Cardiac ventricle fibroblast (primary cell): ENCODE measurements around the gene RBM19. TPM values are rescaled to one million over a fixed set of nuclear protein-coding genes. Genes with fewer than 3 reads are reported as not detected.

Experiments used
- total RNA-seq: library from RNA; depleted of rRNA; stranded (reverse); fragments of >200 nt; gene quantifications from 2 replicates; pipeline ENCODE4 v1.2.3, GENCODE V29; 2015

The RBM19 gene, protein sequence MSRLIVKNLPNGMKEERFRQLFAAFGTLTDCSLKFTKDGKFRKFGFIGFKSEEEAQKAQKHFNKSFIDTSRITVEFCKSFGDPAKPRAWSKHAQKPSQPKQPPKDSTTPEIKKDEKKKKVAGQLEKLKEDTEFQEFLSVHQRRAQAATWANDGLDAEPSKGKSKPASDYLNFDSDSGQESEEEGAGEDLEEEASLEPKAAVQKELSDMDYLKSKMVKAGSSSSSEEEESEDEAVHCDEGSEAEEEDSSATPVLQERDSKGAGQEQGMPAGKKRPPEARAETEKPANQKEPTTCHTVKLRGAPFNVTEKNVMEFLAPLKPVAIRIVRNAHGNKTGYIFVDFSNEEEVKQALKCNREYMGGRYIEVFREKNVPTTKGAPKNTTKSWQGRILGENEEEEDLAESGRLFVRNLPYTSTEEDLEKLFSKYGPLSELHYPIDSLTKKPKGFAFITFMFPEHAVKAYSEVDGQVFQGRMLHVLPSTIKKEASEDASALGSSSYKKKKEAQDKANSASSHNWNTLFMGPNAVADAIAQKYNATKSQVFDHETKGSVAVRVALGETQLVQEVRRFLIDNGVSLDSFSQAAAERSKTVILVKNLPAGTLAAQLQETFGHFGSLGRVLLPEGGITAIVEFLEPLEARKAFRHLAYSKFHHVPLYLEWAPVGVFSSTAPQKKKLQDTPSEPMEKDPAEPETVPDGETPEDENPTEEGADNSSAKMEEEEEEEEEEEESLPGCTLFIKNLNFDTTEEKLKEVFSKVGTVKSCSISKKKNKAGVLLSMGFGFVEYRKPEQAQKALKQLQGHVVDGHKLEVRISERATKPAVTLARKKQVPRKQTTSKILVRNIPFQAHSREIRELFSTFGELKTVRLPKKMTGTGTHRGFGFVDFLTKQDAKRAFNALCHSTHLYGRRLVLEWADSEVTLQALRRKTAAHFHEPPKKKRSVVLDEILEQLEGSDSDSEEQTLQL
- 10.3 and 14.0 TPM in 2 replicates for total RNA-seq

DNA sequence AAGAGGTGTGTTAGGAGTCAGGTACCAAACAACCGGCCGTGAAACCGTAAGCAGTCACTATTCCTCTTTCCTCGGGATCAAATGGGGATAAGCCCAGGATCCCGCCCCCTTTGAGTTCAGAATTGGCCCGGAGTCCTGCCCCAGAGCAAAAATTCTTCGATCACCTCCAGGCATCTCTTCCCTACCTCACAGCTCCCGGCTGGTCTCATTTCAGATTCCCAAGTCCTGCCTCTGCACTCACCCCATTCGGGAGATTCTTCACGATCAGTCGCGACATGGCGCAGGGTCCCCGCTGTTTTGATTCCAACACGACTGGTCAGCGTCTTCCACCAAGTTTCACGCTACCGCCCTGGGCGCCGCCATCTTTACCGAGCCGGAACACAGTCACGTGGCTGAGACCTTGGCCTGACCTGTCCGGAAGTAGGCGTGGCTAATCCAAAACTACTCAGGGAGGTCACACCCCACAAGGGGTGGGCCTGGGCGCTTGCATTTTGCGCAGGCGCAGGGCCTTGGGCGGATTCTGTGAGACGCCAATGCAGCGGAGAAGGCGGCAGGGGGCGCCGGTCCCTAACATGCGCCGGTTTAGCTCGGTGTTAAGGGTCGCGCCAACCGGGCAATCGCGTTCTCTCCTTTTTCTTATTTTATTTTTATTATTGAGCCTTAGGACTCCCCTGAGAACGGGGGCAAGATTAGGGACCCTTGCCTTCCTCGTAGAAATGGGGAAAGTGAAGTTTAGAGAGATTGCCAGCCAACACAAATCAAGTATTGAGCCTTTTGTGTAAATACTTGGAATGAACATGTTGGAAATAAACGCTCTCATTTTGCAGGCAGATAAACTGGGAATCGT, at the start of gene RBM19:
Gene RBM19, minus strand, starts transcription at position 375 of the 847 bp plus-strand sequence. Its CDS starts 98 bp downstream, at position 277.

